ENCODE data around the gene MILR1.

GRCh38 chr17:64413513-64413912 is 35.4 kb upstream of the MILR1 start:
- TF ChIP-seq TAF1 (IDR thresholded peaks at IDR 0.05; ENCODE audit: borderline replicate concordance, low read depth, low read length) (no peak), POLR2AphosphoS5 (IDR thresholded peaks at IDR 0.05; ENCODE audit: low read depth, low read length) (no peak), POLR2A (IDR thresholded peaks at IDR 0.05; ENCODE audit: low read depth, low read length) (no peak)
